Psoas muscle (tissue), 8 donors: ENCODE data around the gene RASA3. TPM values are rescaled to one million over a fixed set of nuclear protein-coding genes. Genes with fewer than 3 reads are reported as not detected.
A peak's percentile ranks its signal among the peaks of the same experiment; 100 is the strongest.

Experiments used
- ATAC-seq, 4 donors: fragments of 200-7000 bp; cut with Tn5 transposase; one replicate each; pipeline ENCODE4 v1.9.1; 2020; ENCODE audit warnings: moderate library complexity in 3 of 4, mild to moderate bottlenecking in 2 of 4
- DNase-seq, 2 donors: peaks; one replicate each; pipeline ENCODE4 v3.0.0-alpha.2; 2020
- H3K27ac ChIP-seq: fragments of 200-600 bp; one replicate; pipeline ENCODE4 v1.8.0; 2022
- H3K27me3 ChIP-seq, 3 donors: fragments of 200-600 bp in 1 of 3; one replicate each; pipeline versions ENCODE4 v1.6.1 to v1.8.0; 2013 to 2022; ENCODE audit warnings: low read length in 2 of 3, mild to moderate bottlenecking in 2 of 3, moderate library complexity in 1 of 3; ENCODE audit not compliant: insufficient read depth in 3 of 3
- H3K36me3 ChIP-seq, 2 donors: fragments of 200-600 bp in 1 of 2; one replicate each; pipeline versions ENCODE4 v1.6.1 to v1.8.0; 2013 to 2022; ENCODE audit warnings: low read depth in 1 of 2, mild to moderate bottlenecking in 1 of 2, moderate library complexity in 1 of 2; ENCODE audit not compliant: insufficient read depth in 1 of 2
- H3K4me1 ChIP-seq: fragments of 200-600 bp; one replicate; pipeline ENCODE4 v1.8.0; 2022
- H3K4me3 ChIP-seq: fragments of 200-600 bp; one replicate; pipeline ENCODE4 v1.8.0; 2022; ENCODE audit warnings: mild to moderate bottlenecking
- H3K9me3 ChIP-seq: fragments of 200-600 bp; one replicate; pipeline ENCODE4 v1.8.0; 2022
- CTCF ChIP-seq: fragments of 200-600 bp; IDR thresholded peaks from one replicate; pipeline ENCODE4 v1.8.0; 2022; ENCODE audit warnings: antibody characterized with exemption
- WGBS, 3 donors: extraction: QIAGEN DNeasy Blood & Tissue Kit; methylation state at CpG; one replicate each; pipeline versions ENCODE4 v1.1.6 to v1.1.7; 2013; 5-methylcytosine and 5-hydroxymethylcytosine counted together
- intact Hi-C, 2 donors: fragments of 100-400 bp; cut with DNase I; formaldehyde crosslinking; loops; one replicate each; pipeline versions ENCODE4 v1.11.0 to v1.14.2; 2022
- polyA plus RNA-seq, 3 donors: library from polyadenylated mRNA; stranded (reverse); fragments of 200-250 nt; gene quantifications; one replicate each; pipeline ENCODE4 v1.2.3, GENCODE V29; 2013
- total RNA-seq, 4 donors: library from RNA; stranded (reverse); fragmentation: NEBNext Ultra II Directional in 2 of 4; extraction: Animal tissue kit (Norgen Biotek cat#: 25700) in 2 of 4; gene quantifications; one replicate each; pipeline versions ENCODE4 v1.2.1 to v1.2.4, GENCODE V29; 2021 to 2023
- donor health status: healthy with polysubstance abuse.
- donor health status: DM: no; HTN: no; CAD: no; lungs with moderate emphysema.
- donor health status: Bipolar disorder and iron deficiency.
- donor health status: healthy.
- donor health status: DM: yes; HTN: yes; CAD: no.
- donor health status: DM: no; HTN: no; CAD: no.
- donor health status: DM: no; HTN: no; CAD: no.
- donor health status: DM: yes; HTN: yes; CAD: no.

The RASA3 gene
- total and polyA plus RNA-seq, 7 donors, result 4.8 to 24.4 (median 13.1) TPM

DNA sequence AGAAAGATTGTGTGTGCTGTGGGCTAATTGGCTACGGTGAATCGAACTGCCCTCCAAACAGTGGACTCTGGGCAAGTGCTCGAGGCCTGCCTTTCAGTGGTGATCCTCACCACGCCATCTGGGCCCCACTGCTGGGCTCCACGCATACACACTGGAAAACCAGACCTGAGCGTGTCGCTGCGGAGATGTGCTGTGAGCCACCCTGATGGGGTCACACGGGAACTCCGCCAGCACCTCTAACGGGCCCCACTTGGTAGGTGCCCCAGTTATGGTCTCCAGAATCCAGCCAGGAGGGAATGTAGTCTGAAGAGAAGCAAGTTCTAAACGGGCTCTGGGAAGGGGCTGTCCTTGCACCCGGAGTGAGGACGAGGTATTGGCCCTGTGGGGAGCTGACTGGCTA, 197.8 kb downstream of the RASA3 start:
- no peak overlapping the region for H3K4me3 ChIP-seq
- no peak overlapping the region for H3K27ac ChIP-seq
- no peaks in the 10 kb centered on the region for H3K9me3 ChIP-seq
- peaks cover 11% of the 10 kb centered on the region for H3K4me1 ChIP-seq
- no peak for ATAC-seq
- TF ChIP-seq CTCF, result no peak
- intact Hi-C loops, result no loop called here
- H3K36me3 ChIP-seq, result no peaks in the 10 kb centered on the region
- peaks cover 0 to 14% (median 0%) of the 10 kb centered on the region in 3 donors for H3K27me3 ChIP-seq
- peak; percentile 8 to 40 for DNase-seq
- WGBS, 3 donors, result 81 to 86% (median 84%) methylated on average over 14 of the region's 14 CpGs

- Histone ChIP-seq H3K4me3 (no peak overlapping the region), H3K27ac (no peak overlapping the region), H3K27me3 (peaks cover 0 to 8% (median 0%) of the 10 kb centered on the region in 3 donors), H3K9me3 (no peaks in the 10 kb centered on the region), H3K4me1 (peaks cover 18% of the 10 kb centered on the region), H3K36me3 (no peaks in the 10 kb centered on the region)
- DNase-seq (peak; percentile 6 to 9), ATAC-seq (no peak)
- intact Hi-C loops, result no loop called here
- TF ChIP-seq CTCF, result no peak
- 95 to 96% (median 96%) methylated on average over 22 of the region's 22 CpGs for WGBS, 3 donors
Observed at GRCh38 chr13:113933901-113934300, 198.5 kb downstream of the RASA3 start.

GRCh38 chr13:113931841-113932459, 200.5 kb downstream of the RASA3 start:
- no peak for TF ChIP-seq CTCF
- DNase-seq (peak; percentile 9 to 30), ATAC-seq (no peak)
- Histone ChIP-seq H3K27ac (no peak overlapping the region), H3K4me3 (no peak overlapping the region), H3K27me3 (no peaks in the 10 kb centered on the region), H3K9me3 (no peaks in the 10 kb centered on the region), H3K4me1 (peaks cover 36% of the 10 kb centered on the region), H3K36me3 (no peaks in the 10 kb centered on the region)
- 54 to 74% (median 57%) methylated on average over 16 of the region's 16 CpGs for WGBS, 3 donors
- intact Hi-C loops, result no loop called here

GRCh38 chr13:113930671-113931637, 201.5 kb downstream of the RASA3 start:
- no peaks in the 10 kb centered on the region for H3K27me3 ChIP-seq

More at GRCh38 chr13:113930671-113931637, 201.5 kb downstream of the RASA3 start:
- DNase-seq, result no peak
- no peak for ATAC-seq
- WGBS, 3 donors, result 90 to 92% (median 91%) methylated on average over 36 of the region's 36 CpGs
- H3K36me3 ChIP-seq, result no peaks in the 10 kb centered on the region
- H3K9me3 ChIP-seq, result no peaks in the 10 kb centered on the region
- no peak overlapping the region for H3K27ac ChIP-seq
- H3K4me3 ChIP-seq, result no peak overlapping the region
- intact Hi-C loops, result no loop called here
- no peak for TF ChIP-seq CTCF
- peaks cover 46% of the 10 kb centered on the region for H3K4me1 ChIP-seq
